GM19238 (cell line): Measurements from ENCODE around the gene STIM2.

Experiments
- DNase-seq: peaks from one replicate; pipeline ENCODE4 v3.0.0; 2011; ENCODE audit warnings: low spot score; ENCODE audit not compliant: insufficient read length

The STIM2 gene

GRCh38 chr4:26837993-26838842 lies 22.4 kb upstream of the STIM2 start:
- DNase-seq, result no peak

GRCh38 chr4:26839016-26839415 lies 21.6 kb upstream of the STIM2 start:
- no peak for DNase-seq

- no peak for DNase-seq
Observed at GRCh38 chr4:26839534-26839951, 21.1 kb upstream of the STIM2 start.

- DNase-seq, result no peak
Observed at GRCh38 chr4:26840786-26841185, 19.9 kb upstream of the STIM2 start.

GRCh38 chr4:26842911-26843310 lies 17.7 kb upstream of the STIM2 start:
- DNase-seq, result no peak

- no peak for DNase-seq
Observed at GRCh38 chr4:26850528-26850927, 10.1 kb upstream of the STIM2 start.

- DNase-seq, result no peak
Observed at GRCh38 chr4:26851129-26851528, 9.5 kb upstream of the STIM2 start.

- no peak for DNase-seq
Observed at GRCh38 chr4:26854701-26855100, 5.9 kb upstream of the STIM2 start.

- DNase-seq, result no peak
Observed at GRCh38 chr4:26856906-26857277, 3.7 kb upstream of the STIM2 start.

- DNase-seq, result peak; percentile 73
Observed at GRCh38 chr4:26857278-26858034, 3.2 kb upstream of the STIM2 start.

- DNase-seq, result no peak
Observed at GRCh38 chr4:26858035-26858918, 2.4 kb upstream of the STIM2 start.

- DNase-seq, result no peak
Observed at GRCh38 chr4:26858947-26859401, 1.7 kb upstream of the STIM2 start.

GRCh38 chr4:26859762-26860156 lies 882 bp upstream of the STIM2 start:
- no peak for DNase-seq

GRCh38 chr4:26860922-26861433 lies 337 bp downstream of the STIM2 start:
- DNase-seq, result no peak

GRCh38 chr4:26861434-26862186 lies 969 bp downstream of the STIM2 start:
- no peak for DNase-seq

- no peak for DNase-seq
Observed at GRCh38 chr4:26862381-26862915, 1.8 kb downstream of the STIM2 start.

- DNase-seq, result no peak
Observed at GRCh38 chr4:26863512-26863911, 2.9 kb downstream of the STIM2 start.

GRCh38 chr4:26864899-26865298 lies 4.3 kb downstream of the STIM2 start:
- DNase-seq, result no peak

GRCh38 chr4:26866203-26866602 lies 5.6 kb downstream of the STIM2 start:
- DNase-seq, result no peak

GRCh38 chr4:26866781-26867180 lies 6.1 kb downstream of the STIM2 start:
- DNase-seq, result no peak
